ENCODE data around the gene THEMIS.

Gene THEMIS

GRCh38 chr6:127858727-127859391 lies 42.0 kb downstream of the THEMIS start:
- DNase-seq: no peak

- no peak for DNase-seq
Measured at GRCh38 chr6:127857051-127857637, 43.7 kb downstream of the THEMIS start.

DNA sequence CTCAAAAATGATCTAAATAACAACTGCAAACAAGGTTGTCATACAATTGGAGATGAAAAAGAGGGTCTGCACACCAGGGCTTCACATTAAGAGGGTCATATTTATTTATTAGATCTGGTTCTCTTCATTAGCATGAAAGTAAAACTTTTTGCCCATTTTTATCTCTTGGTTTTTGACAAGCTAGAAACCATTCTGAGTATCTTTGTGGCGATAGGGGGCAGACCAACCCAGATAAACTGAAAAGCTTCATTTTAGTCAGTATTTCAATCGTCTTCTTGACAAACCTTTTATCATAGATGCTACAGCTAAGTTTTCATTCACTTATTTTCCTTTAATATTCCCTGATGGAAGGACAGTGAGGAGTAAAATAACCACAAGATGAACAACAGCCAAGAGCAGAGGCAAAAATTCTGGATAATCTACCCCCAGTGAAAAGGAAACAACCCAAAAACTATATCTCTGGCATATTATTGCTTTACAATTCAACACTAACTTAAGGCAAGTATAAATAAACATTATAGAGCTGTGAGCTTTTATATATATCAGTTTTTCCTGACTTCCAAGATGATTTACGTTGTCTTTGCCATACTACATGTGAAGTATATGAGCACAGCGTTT lies 45.2 kb downstream of the THEMIS start:
- peak; percentile 18 for DNase-seq

GRCh38 chr6:127854009-127854408 lies 46.8 kb downstream of the THEMIS start:
- DNase-seq: no peak

DNA sequence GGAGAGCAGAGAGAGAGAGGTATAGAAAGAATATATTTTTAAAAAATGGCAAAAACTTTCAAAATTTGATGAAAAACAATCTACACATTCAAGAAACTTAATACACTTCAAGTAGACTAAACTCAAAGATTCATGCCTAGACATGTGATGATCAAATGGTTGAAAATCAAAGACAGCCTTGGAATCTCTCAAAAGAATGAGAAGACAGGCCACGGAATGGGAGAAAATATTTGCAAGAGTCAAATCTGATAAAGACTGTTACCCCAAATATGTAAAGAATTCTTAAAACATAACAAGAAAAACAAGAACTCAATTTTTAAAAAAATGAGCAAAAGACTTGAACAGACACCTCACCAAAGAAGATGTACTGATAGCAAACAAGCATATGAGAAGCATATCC lies 49.7 kb downstream of the THEMIS start:
- DNase-seq: peak; percentile 77

- no peak for DNase-seq
Measured at GRCh38 chr6:127845242-127845641, 55.6 kb downstream of the THEMIS start.

GRCh38 chr6:127844529-127844928 lies 56.3 kb downstream of the THEMIS start:
- peak; percentile 6 for DNase-seq

DNA sequence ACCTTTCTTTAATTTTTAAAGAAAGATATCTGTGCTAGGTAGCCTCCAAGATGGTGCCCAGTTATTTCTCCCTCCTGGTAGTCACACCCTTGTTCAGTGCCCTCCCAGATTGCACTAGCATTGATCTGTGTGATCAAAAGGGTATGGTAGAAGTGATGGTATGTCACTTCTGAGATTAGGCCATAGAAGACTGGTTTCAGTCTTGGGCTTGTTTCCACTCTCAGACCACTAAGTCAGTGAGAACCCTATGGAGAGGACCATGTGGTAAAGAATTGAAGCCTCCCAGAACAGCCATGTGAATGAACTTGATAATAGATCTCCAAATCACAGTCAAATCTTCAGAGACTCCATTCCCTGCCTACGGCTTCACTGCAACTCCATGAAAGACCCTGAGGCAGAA lies 57.3 kb downstream of the THEMIS start:
- DNase-seq: no peak

- DNase-seq: no peak
Measured at GRCh38 chr6:127842562-127842961, 58.3 kb downstream of the THEMIS start.

- DNase-seq: no peak
Measured at GRCh38 chr6:127841811-127842210, 59.0 kb downstream of the THEMIS start.

GRCh38 chr6:127834136-127834535 lies 66.7 kb downstream of the THEMIS start:
- DNase-seq: no peak

GRCh38 chr6:127833336-127833735 lies 67.5 kb downstream of the THEMIS start:
- DNase-seq: peak; percentile 51

GRCh38 chr6:127832381-127832780 lies 68.5 kb downstream of the THEMIS start:
- no peak for DNase-seq

GRCh38 chr6:127824061-127824460 lies 76.8 kb downstream of the THEMIS start:
- DNase-seq: peak; percentile 10

DNA sequence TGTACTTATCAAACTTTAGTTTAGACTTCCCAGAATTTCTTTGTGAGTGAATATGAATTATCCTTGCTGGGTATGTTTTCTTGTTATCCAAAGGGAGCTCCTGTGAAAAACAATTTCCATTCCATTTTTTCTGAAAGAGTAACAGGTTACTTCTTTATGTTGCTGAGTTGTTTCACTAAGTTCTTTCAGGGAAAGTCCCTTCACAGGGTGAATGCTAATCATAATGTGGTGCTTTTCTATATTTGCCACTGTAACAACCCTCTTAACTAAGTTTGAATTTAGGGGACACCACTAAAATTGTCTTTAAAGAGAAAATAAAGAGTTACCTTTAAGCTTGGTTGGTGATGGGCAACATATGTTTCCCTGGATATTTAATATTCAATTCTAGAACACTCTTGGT lies 79.4 kb downstream of the THEMIS start:
- DNase-seq: no peak

DNA sequence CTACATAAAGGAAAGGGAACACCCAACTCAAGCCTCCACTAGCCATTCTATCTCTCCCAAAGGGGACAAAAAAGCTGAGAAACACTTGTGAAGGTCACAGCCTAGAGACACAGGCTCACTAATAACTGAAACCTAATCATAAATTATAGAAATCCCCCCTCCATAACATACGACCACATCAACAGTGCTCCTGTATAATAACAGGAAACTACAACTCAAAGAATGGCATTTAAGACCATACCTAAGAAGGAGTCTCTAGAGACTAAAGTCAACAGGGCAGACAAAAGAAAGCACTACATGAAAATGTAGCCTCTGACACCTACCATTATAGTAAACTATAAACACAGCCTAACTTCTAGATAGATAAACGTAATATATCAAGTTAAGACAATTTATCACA lies 82.7 kb downstream of the THEMIS start:
- no peak for DNase-seq

- DNase-seq: no peak
Measured at GRCh38 chr6:127816643-127817042, 84.2 kb downstream of the THEMIS start.

DNA sequence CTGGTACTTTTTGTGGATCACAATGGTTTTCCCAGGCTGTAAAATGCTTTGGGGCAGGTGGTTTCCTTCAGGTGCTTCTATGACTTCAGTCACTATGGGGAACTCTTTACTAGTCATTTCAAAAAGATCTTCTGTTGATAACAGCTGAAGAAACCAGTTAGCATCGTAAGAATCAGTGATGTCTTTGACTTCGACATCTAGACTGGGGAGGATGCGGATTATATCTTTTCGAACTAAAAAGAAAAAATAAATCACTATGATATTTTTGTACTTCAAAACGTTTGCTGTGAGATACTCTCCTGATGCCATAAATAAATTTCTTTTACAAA lies 87.2 kb downstream of the THEMIS start:
- no peak for DNase-seq

DNA sequence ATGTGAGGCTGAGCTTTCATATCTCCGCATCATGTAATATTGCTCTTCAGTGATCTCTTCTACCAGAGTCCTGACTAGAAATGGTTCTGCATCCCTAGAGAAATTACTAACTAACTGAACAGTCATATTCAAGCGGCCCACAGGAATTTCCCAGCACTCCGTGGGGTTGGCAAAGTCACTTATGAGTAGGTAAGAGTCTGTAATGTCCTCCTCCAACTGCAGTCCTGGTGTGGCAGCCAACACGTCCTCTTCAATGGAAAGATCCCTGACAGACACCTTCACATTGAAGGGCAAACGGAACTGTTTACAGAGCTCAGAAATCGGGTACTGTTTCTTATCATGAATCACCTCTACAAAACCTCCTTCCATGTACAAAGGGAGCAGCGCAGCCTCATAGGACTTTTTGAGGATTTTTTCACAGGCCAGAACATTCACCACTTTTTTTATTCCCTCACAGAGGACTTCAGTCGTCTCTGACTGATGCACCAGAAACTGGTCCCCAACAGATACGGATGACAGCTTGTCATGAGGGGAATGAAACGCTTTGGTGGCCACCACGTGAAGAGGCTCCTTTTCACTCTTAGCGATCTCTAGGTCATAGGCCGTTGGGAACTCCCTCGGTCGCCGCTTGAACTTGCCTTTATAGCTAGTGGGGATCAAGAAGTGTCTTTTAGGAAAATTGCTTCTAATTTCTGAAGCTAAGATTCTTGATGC lies 87.7 kb downstream of the THEMIS start:
- no peak for DNase-seq

DNA sequence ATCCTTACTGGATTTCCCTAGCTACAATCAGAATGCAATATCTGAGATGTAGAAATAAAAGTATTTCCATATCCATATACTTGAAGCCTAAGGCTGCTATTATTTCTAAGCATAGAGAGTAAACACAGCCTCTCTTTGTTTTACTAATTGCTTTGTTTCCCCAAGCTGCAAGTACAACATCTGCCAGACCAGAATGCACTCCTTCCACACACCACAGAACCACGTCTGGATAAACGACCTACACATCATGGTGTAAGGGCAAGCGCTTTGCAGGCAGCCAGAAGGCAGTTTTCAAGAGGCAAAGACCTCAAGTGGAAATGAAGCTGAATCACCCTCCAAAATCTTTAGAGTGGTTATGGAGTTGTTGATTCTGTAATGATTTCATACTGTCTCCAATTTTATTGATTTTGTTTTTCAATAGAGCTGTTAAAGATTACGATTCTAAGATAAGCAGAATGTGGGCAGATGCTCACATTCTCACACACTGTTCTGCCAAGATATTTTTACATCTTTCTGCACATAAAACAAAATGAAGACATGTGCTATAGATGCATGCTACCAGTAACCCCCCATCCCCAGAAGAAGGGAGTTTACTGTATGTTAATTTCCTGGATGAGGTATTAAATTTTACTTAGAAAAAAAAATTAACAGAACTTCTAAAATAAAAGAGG lies 88.8 kb downstream of the THEMIS start:
- DNase-seq: no peak

GRCh38 chr6:127807806-127808517 lies 92.9 kb downstream of the THEMIS start:
- DNase-seq: no peak

GRCh38 chr6:127796713-127797112 lies 104.1 kb downstream of the THEMIS start:
- no peak for DNase-seq

GRCh38 chr6:127794405-127794804 lies 106.5 kb downstream of the THEMIS start:
- no peak for DNase-seq
